ENCODE measurements around the gene TTC22. TPM values are rescaled to one million over a fixed set of nuclear protein-coding genes. Genes with fewer than 3 reads are reported as not detected.

The TTC22 gene
- total RNA-seq, 1 experiment from 2014 or later = 0.59 TPM

- Histone ChIP-seq H3K23me2 (ENCODE audit: insufficient read length, low read depth, low read length, poor library complexity, severe bottlenecking) (no peaks in the 10 kb centered on the region), H2BK5ac (ENCODE audit: insufficient read length, low read length) (no peak overlapping the region), H2BK15ac (ENCODE audit: low read depth, low read length) (no peak overlapping the region), H4K91ac (ENCODE audit: insufficient read length, low read depth, low read length) (no peak overlapping the region), H3T11ph (ENCODE audit: low read length) (no peak overlapping the region), H3K14ac (ENCODE audit: insufficient read depth, low read length) (no peak overlapping the region), H2BK20ac (ENCODE audit: low read depth, low read length, poor library complexity, severe bottlenecking) (no peak overlapping the region), H3K18ac (ENCODE audit: insufficient read length, low read depth, low read length) (no peak overlapping the region), H3K56ac (ENCODE audit: insufficient read length, low read depth, low read length) (no peak overlapping the region), H3K9ac (ENCODE audit: extremely low read depth, insufficient read length, low read length) (no peak overlapping the region), H3K9me3 (ENCODE audit: control insufficient read depth, low read depth, low read length) (no peaks in the 10 kb centered on the region), H3K4me2 (ENCODE audit: insufficient read depth, insufficient read length, low read length) (no peak overlapping the region), H2BK12ac (ENCODE audit: insufficient read length, low read depth, low read length) (no peak overlapping the region), H3K4ac (ENCODE audit: low read depth, low read length) (no peak overlapping the region), H3K27me3 (ENCODE audit: insufficient read depth, low read length) (no peaks in the 10 kb centered on the region), H2BK120ac (ENCODE audit: low read depth, low read length, poor library complexity, severe bottlenecking) (no peak overlapping the region), H2AK5ac (ENCODE audit: insufficient read length, low read length) (no peak overlapping the region), H2AFZ (ENCODE audit: low read length) (no peak overlapping the region), H3K27ac (ENCODE audit: insufficient read length, low read depth, low read length) (no peak overlapping the region), H4K20me1 (ENCODE audit: control insufficient read depth, insufficient read depth, insufficient read length) (no peaks in the 10 kb centered on the region), H4K8ac (replicated peaks; ENCODE audit: insufficient read length, low read depth, low read length) (no peak overlapping the region), H3K23ac (ENCODE audit: insufficient read length, low read depth, low read length) (no peak overlapping the region), H4K5ac (ENCODE audit: insufficient read length, low read depth, low read length) (no peak overlapping the region), H3K79me2 (ENCODE audit: insufficient read depth, low read length) (no peaks in the 10 kb centered on the region), H3K4me1 (ENCODE audit: insufficient read depth, low read length) (peaks cover 9% of the 10 kb centered on the region; the same call in 1 of the 2 replicates), H3K79me1 (ENCODE audit: insufficient read depth, low read depth, low read length, poor library complexity, severe bottlenecking) (no peaks in the 10 kb centered on the region)
- Mint-ChIP-seq H3K27ac (no peak overlapping the region; a peak in 1 of 7 replicates), H3K36me3 (ENCODE audit: insufficient read depth in 1 of 3, low read depth in 3 of 3) (no peaks in the 10 kb centered on the region), H3K27me3 (ENCODE audit: low read depth) (peaks cover 39% of the 10 kb centered on the region), H3K4me3 (no peak overlapping the region), H3K9me3 (no peaks in the 10 kb centered on the region), H3K4me1 (peaks cover 50 to 54% of the 10 kb centered on the region in 2 experiments)
- no CpG with 5 or more reads among the region's 5 CpGs for WGBS (ENCODE audit: extremely low coverage, insufficient read length, low lambda C conversion rate)
- DNase-seq = no peak
- no peak for TF ChIP-seq CTCF (conservative IDR thresholded peaks at IDR 0.05)
Observed at GRCh38 chr1:54814571-54814970, 13.4 kb upstream of the TTC22 start.
